WERI-Rb-1 (cell line): ENCODE results near the gene NUMA1.
A peak's percentile ranks its signal among the peaks of the same experiment; 100 is the strongest.

Source experiments
- DNase-seq: peaks from one replicate; pipeline ENCODE4 v3.0.0-alpha.2; 2020
- H3K27ac ChIP-seq: fragments of 250-450 bp; sonication (Bioruptor Pico); 2 replicates; pipeline ENCODE4 v1.5.1; 2020; ENCODE audit warnings: mild to moderate bottlenecking, moderate library complexity
- H3K27me3 ChIP-seq: fragments of 250-450 bp; sonication (Bioruptor Pico); 2 replicates; pipeline ENCODE4 v1.5.1; 2021; ENCODE audit warnings: mild to moderate bottlenecking, low read depth, moderate library complexity; ENCODE audit not compliant: insufficient read depth, severe bottlenecking
- H3K36me3 ChIP-seq: fragments of 250-450 bp; sonication (Bioruptor Pico); 2 replicates; pipeline ENCODE4 v1.5.1; 2020; ENCODE audit warnings: mild to moderate bottlenecking, moderate library complexity
- H3K4me3 ChIP-seq: 2 replicates; pipeline ENCODE4 v1.5.1; 2011; ENCODE audit warnings: low read depth, mild to moderate bottlenecking, control low read depth, low read length
- H3K9me3 ChIP-seq: fragments of 250-450 bp; sonication (Bioruptor Pico); 2 replicates; pipeline ENCODE4 v1.5.1; 2021; ENCODE audit warnings: mild to moderate bottlenecking, moderate library complexity; ENCODE audit not compliant: severe bottlenecking
- CTCF ChIP-seq: IDR thresholded peaks from 2 replicates; pipeline ENCODE4 v1.5.1; 2011; ENCODE audit warnings: low read depth, mild to moderate bottlenecking, control low read depth, inconsistent platforms, low read length

NUMA1 gene

GRCh38 chr11:72001834-72002591 lies 78.3 kb downstream of the NUMA1 start:
- no peaks in the 10 kb centered on the region for H3K27me3 ChIP-seq
- no peaks in the 10 kb centered on the region for H3K9me3 ChIP-seq
- no peak overlapping the region for H3K4me3 ChIP-seq
- H3K36me3 ChIP-seq, result peaks cover 67% of the 10 kb centered on the region
- DNase-seq, result peak; percentile 35
- no peak for TF ChIP-seq CTCF
- peak overlapping the region; percentile 50 for H3K27ac ChIP-seq

DNA sequence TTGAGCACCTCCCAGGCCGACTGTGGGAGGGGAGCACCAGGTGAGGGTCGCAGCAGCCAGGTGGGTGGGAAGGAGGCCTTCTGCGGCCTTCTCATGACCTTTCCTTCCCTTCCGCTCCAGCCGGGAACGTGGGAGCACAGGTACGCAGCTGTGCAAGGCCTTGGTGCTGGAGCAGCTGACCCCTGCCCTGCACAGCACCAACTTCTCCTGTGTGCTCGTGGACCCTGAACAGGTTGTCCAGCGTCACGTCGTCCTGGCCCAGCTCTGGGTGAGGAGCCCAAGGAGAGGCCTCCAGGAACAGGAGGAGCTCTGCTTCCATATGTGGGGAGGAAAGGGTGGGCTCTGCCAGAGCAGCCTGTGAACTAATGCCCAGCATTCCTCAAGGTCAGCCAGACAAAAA lies 79.1 kb downstream of the NUMA1 start:
- no peak for DNase-seq
- peaks cover 60% of the 10 kb centered on the region for H3K36me3 ChIP-seq
- no peak overlapping the region for H3K4me3 ChIP-seq
- H3K27ac ChIP-seq, result no peak overlapping the region
- H3K9me3 ChIP-seq, result no peaks in the 10 kb centered on the region
- no peaks in the 10 kb centered on the region for H3K27me3 ChIP-seq
- TF ChIP-seq CTCF, result no peak

DNA sequence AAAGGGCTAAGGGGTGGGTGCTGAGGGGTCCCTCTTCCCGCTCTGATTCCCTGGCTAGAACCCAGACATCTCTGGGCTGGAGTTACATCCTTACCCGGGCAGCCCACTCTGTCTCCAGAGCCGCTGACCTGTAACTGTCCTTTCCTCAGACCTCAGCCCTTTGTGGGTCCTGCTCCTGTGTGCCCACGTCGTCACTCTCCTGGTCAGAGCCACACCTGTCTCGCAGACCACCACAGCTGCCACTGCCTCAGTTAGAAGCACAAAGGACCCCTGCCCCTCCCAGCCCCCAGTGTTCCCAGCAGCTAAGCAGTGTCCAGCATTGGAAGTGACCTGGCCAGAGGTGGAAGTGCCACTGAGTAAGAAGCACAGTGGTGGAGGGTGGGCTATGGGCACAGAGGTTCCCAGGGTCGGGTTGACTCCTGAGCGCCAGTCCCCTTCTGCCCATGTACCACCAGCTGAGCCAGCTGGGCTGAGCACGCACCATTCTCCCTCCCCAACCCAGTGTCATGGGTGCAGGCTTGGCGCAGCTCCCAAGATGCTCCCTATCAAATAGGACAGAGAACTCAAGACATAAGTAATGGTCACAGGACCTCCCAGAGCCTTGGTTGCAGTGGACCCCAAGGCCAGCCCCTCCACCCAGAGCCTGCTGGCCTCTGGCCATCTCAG lies 80.0 kb downstream of the NUMA1 start:
- Histone ChIP-seq H3K36me3 (peaks cover 53% of the 10 kb centered on the region), H3K4me3 (no peak overlapping the region), H3K27me3 (no peaks in the 10 kb centered on the region), H3K9me3 (no peaks in the 10 kb centered on the region), H3K27ac (no peak overlapping the region)
- TF ChIP-seq CTCF, result no peak
- no peak for DNase-seq

DNA sequence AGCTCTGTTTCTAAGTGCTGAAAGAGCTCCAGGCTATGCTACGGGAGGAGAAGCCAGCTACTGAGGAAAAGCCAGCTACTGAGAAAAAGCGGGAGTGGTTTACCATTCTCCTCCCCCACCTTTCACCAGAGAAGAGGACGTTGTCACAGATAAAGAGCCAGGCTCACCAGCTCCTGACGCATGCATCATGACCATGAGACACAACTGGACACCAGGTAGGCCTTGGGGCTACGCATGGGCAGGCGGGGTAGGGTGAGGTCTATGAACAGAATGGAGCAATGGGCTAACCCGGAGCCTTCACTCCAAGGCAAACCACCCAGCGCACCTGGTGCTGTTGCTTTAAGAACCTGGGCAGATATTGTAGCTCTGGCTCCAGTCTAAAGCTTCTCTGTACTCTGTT lies 80.5 kb downstream of the NUMA1 start:
- H3K27ac ChIP-seq, result no peak overlapping the region
- no peak for TF ChIP-seq CTCF

GRCh38 chr11:71999362-71999761 lies 81.0 kb downstream of the NUMA1 start:
- no peak overlapping the region for H3K4me3 ChIP-seq
- no peak for TF ChIP-seq CTCF
- DNase-seq, result no peak

More for the DNA sequence above, 80.5 kb downstream of the NUMA1 start:
- Histone ChIP-seq H3K36me3 (peaks cover 47% of the 10 kb centered on the region), H3K9me3 (no peaks in the 10 kb centered on the region), H3K4me3 (no peak overlapping the region), H3K27me3 (no peaks in the 10 kb centered on the region)
- DNase-seq, result no peak

More at GRCh38 chr11:71999362-71999761, 81.0 kb downstream of the NUMA1 start:
- Histone ChIP-seq H3K36me3 (peaks cover 43% of the 10 kb centered on the region), H3K9me3 (no peaks in the 10 kb centered on the region), H3K27ac (no peak overlapping the region), H3K27me3 (no peaks in the 10 kb centered on the region)
